CD4-positive, alpha-beta memory T cell (primary cell): ENCODE data around the gene HLA-DRB5. TPM values are rescaled to one million over a fixed set of nuclear protein-coding genes. Genes with fewer than 3 reads are reported as not detected.
"Not testable (repeated sequence)": the region's sequence is repeated elsewhere in the genome, so short reads cannot be mapped to it uniquely, and the experiment has no call there.

Experiments used
- CTCF ChIA-PET: fragments of 350-600 bp; sonication (Branson Sonifier 250); formaldehyde crosslinking; loops from one replicate; lab custom pipeline; 2021; ENCODE audit warnings: inconsistent platforms; ENCODE audit not compliant: partially characterized antibody; lab: Charles Lee
- POLR2A ChIA-PET: fragments of 350-600 bp; sonication (Branson Sonifier 250); formaldehyde crosslinking; loops from one replicate; lab custom pipeline; 2021; ENCODE audit not compliant: partially characterized antibody; lab: Charles Lee
- DNase-seq, 5 donors: peaks; one replicate each; pipeline versions ENCODE4 v3.0.0 to v3.0.0-alpha.2; 2020 to 2022; ENCODE audit warnings: mixed read lengths in 1 of 5
- H3K27ac ChIP-seq: one replicate; pipeline ENCODE4 v1.7.0; 2013; ENCODE audit warnings: low read depth, low read length
- H3K27me3 ChIP-seq: 2 replicates; pipeline ENCODE4 v1.7.0; 2013; ENCODE audit warnings: mild to moderate bottlenecking, low read length, moderate library complexity; ENCODE audit not compliant: insufficient read depth
- H3K36me3 ChIP-seq: 2 replicates; pipeline ENCODE4 v1.7.0; 2013; ENCODE audit warnings: mild to moderate bottlenecking, low read length, moderate library complexity; ENCODE audit not compliant: insufficient read depth
- H3K4me1 ChIP-seq: 2 replicates; pipeline ENCODE4 v1.7.0; 2013; ENCODE audit warnings: mild to moderate bottlenecking, low read length, moderate library complexity; ENCODE audit not compliant: insufficient read depth
- H3K4me3 ChIP-seq, 2 donors: one replicate each; pipeline ENCODE4 v1.7.0; 2013; ENCODE audit warnings: low read length in 2 of 2, mild to moderate bottlenecking in 1 of 2
- H3K9me3 ChIP-seq, 2 donors: one replicate each; pipeline ENCODE4 v1.7.0; 2013; ENCODE audit warnings: low read length in 2 of 2, control low read depth in 1 of 2; ENCODE audit not compliant: control insufficient read depth in 1 of 2
- H3K27ac Mint-ChIP-seq, 7 donors: one replicate each; pipeline ENCODE4 v1.8.0; 2020 to 2021; ENCODE audit warnings: mixed read lengths in 7 of 7, mild to moderate bottlenecking in 6 of 7, inconsistent platforms in 3 of 7, moderate library complexity in 3 of 7
- H3K27me3 Mint-ChIP-seq, 2 donors: one replicate each; pipeline ENCODE4 v1.8.0; 2020 to 2021; ENCODE audit warnings: mixed read lengths in 2 of 2
- H3K36me3 Mint-ChIP-seq, 2 donors: one replicate each; pipeline ENCODE4 v1.8.0; 2020 to 2021; ENCODE audit warnings: mixed read lengths in 2 of 2, inconsistent platforms in 1 of 2, mild to moderate bottlenecking in 1 of 2
- H3K4me1 Mint-ChIP-seq, 4 donors: one replicate each; pipeline ENCODE4 v1.8.0; 2020 to 2021; ENCODE audit warnings: mixed read lengths in 4 of 4, mild to moderate bottlenecking in 1 of 4
- H3K4me3 Mint-ChIP-seq, 8 donors: one replicate each; pipeline ENCODE4 v1.8.0; 2020 to 2021; ENCODE audit warnings: mixed read lengths in 8 of 8, mild to moderate bottlenecking in 7 of 8, moderate library complexity in 6 of 8, inconsistent platforms in 3 of 8
- H3K9me3 Mint-ChIP-seq, 8 donors: one replicate each; pipeline ENCODE4 v1.8.0; 2020 to 2021; ENCODE audit warnings: mixed read lengths in 8 of 8, mild to moderate bottlenecking in 5 of 8, inconsistent platforms in 3 of 8, moderate library complexity in 1 of 8
- intact Hi-C: fragments of 100-400 bp; cut with micrococcal nuclease; formaldehyde crosslinking; loops from one replicate; pipeline ENCODE4 v1.15.1; 2023
- polyA plus RNA-seq, 2 donors: library from polyadenylated mRNA; unstranded; fragments of 300-500 nt; fragmentation: Illumina TruSeq; gene quantifications; one replicate each; pipeline ENCODE4 v1.2.3, GENCODE V29; 2021
- total RNA-seq, 2 experiments: library from RNA; stranded (reverse); gene quantifications; one replicate each; pipeline ENCODE4 v1.2.3, GENCODE V29; 2021

Gene HLA-DRB5
- total and polyA plus RNA-seq, 4 experiments from 2014 or later: 0.46 to 14.2 (median 1.4) TPM

- Mint-ChIP-seq H3K27ac (no peak overlapping the region), H3K4me1 (no peaks in the 10 kb centered on the region), H3K36me3 (no peaks in the 10 kb centered on the region), H3K4me3 (no peak overlapping the region), H3K9me3 (peaks cover 0 to 18% (median 0%) of the 10 kb centered on the region in 8 donors), H3K27me3 (peaks cover 1 to 2% of the 10 kb centered on the region in 2 donors)
- CTCF ChIA-PET: no interaction called here
- POLR2A ChIA-PET: no interaction called here
- H3K4me1 ChIP-seq: no peaks in the 10 kb centered on the region
- H3K4me3 ChIP-seq: no peak overlapping the region
- no peak overlapping the region for H3K27ac ChIP-seq
- intact Hi-C loops: no loop called here
- H3K36me3 ChIP-seq: no peaks in the 10 kb centered on the region
- H3K9me3 ChIP-seq: no peaks in the 10 kb centered on the region
- DNase-seq: no peak
- H3K27me3 ChIP-seq: no peaks in the 10 kb centered on the region
These were observed 9.8 kb upstream of the HLA-DRB5 start for GRCh38 chr6:32539839-32540238.

- not testable (repeated sequence) for H3K4me3 Mint-ChIP-seq
These were observed 325 bp upstream of the HLA-DRB5 start for GRCh38 chr6:32530431-32530793.

GRCh38 chr6:32522302-32523047, 7.6 kb downstream of the HLA-DRB5 start:
- H3K9me3 ChIP-seq: no peaks in the 10 kb centered on the region
- no peak overlapping the region for H3K4me3 ChIP-seq
- no peaks in the 10 kb centered on the region for H3K27me3 ChIP-seq
- POLR2A ChIA-PET: interaction anchor here (1.2 kb wide), 1 partner anchor 36 kb away, joined by 3 read pairs; no protein-coding TSS in a partner anchor
- H3K27ac Mint-ChIP-seq: peak overlapping the region in 2 of 7 donors; percentile 5 to 57
- H3K36me3 Mint-ChIP-seq: no peaks in the 10 kb centered on the region
- intact Hi-C loops: no loop called here
- peaks cover 0 to 2% (median 0%) of the 10 kb centered on the region in 8 donors for H3K9me3 Mint-ChIP-seq
- no peak for DNase-seq
- CTCF ChIA-PET: interaction anchor here (0.6 to 0.7 kb wide), 2 partner anchors 36 to 76 kb away, joined by 3 to 6 read pairs; no protein-coding TSS in a partner anchor
- no peaks in the 10 kb centered on the region for H3K4me1 ChIP-seq
- no peaks in the 10 kb centered on the region for H3K27me3 Mint-ChIP-seq
- no peak overlapping the region for H3K27ac ChIP-seq
- peak overlapping the region in 1 of 8 donors; percentile 22 for H3K4me3 Mint-ChIP-seq
- H3K36me3 ChIP-seq: no peaks in the 10 kb centered on the region
- peaks cover 0 to 4% (median 0%) of the 10 kb centered on the region in 4 donors for H3K4me1 Mint-ChIP-seq

More at GRCh38 chr6:32530431-32530793, 325 bp upstream of the HLA-DRB5 start:
- H3K36me3 ChIP-seq, H3K9me3 ChIP-seq, CTCF ChIA-PET, H3K4me3 ChIP-seq, H3K27ac Mint-ChIP-seq, H3K27me3 Mint-ChIP-seq, intact Hi-C loops, H3K9me3 Mint-ChIP-seq, H3K36me3 Mint-ChIP-seq, POLR2A ChIA-PET, DNase-seq, H3K4me1 ChIP-seq, H3K27ac ChIP-seq, H3K27me3 ChIP-seq: not testable (repeated sequence)
- H3K4me1 Mint-ChIP-seq: peaks cover 0 to 10% (median under 1%) of the 10 kb centered on the region in 4 donors

- DNase-seq: no peak
- CTCF ChIA-PET: no interaction called here
- Histone ChIP-seq H3K27me3 (no peaks in the 10 kb centered on the region), H3K4me1 (no peaks in the 10 kb centered on the region), H3K9me3 (no peaks in the 10 kb centered on the region), H3K36me3 (no peaks in the 10 kb centered on the region), H3K27ac (no peak overlapping the region), H3K4me3 (no peak overlapping the region)
- Mint-ChIP-seq H3K27ac (no peak overlapping the region), H3K36me3 (no peaks in the 10 kb centered on the region), H3K27me3 (no peaks in the 10 kb centered on the region), H3K4me1 (no peaks in the 10 kb centered on the region), H3K4me3 (no peak overlapping the region), H3K9me3 (peaks cover 0 to 2% (median 0%) of the 10 kb centered on the region in 8 donors)
- intact Hi-C loops: no loop called here
- POLR2A ChIA-PET: no interaction called here
These were observed 10.2 kb downstream of the HLA-DRB5 start for GRCh38 chr6:32519910-32520258.

GRCh38 chr6:32519118-32519909, 10.8 kb downstream of the HLA-DRB5 start:
- Histone ChIP-seq H3K27ac (no peak overlapping the region), H3K4me1 (no peaks in the 10 kb centered on the region), H3K36me3 (no peaks in the 10 kb centered on the region), H3K4me3 (no peak overlapping the region), H3K27me3 (no peaks in the 10 kb centered on the region), H3K9me3 (no peaks in the 10 kb centered on the region)
- Mint-ChIP-seq H3K4me3 (no peak overlapping the region), H3K27ac (no peak overlapping the region), H3K27me3 (no peaks in the 10 kb centered on the region), H3K4me1 (no peaks in the 10 kb centered on the region), H3K36me3 (no peaks in the 10 kb centered on the region), H3K9me3 (peaks cover 0 to 2% (median 0%) of the 10 kb centered on the region in 8 donors)
- CTCF ChIA-PET: no interaction called here
- DNase-seq: no peak
- POLR2A ChIA-PET: no interaction called here
- intact Hi-C loops: no loop called here

- Histone ChIP-seq H3K27me3 (no peaks in the 10 kb centered on the region), H3K4me3 (no peak overlapping the region), H3K36me3 (no peaks in the 10 kb centered on the region), H3K27ac (no peak overlapping the region), H3K9me3 (no peaks in the 10 kb centered on the region), H3K4me1 (no peaks in the 10 kb centered on the region)
- no peak for DNase-seq
- intact Hi-C loops: no loop called here
- Mint-ChIP-seq H3K27ac (no peak overlapping the region), H3K36me3 (no peaks in the 10 kb centered on the region), H3K4me3 (no peak overlapping the region), H3K4me1 (no peaks in the 10 kb centered on the region), H3K9me3 (peaks cover 0 to 2% (median 0%) of the 10 kb centered on the region in 8 donors), H3K27me3 (no peaks in the 10 kb centered on the region)
- ChIA-PET CTCF (no interaction called here), POLR2A (no interaction called here)
These were observed 12.2 kb downstream of the HLA-DRB5 start for GRCh38 chr6:32517654-32518445.

- no peaks in the 10 kb centered on the region for H3K9me3 ChIP-seq
- no peaks in the 10 kb centered on the region for H3K27me3 ChIP-seq
- Mint-ChIP-seq H3K27ac (no peak overlapping the region), H3K36me3 (no peaks in the 10 kb centered on the region), H3K4me1 (peaks cover 0 to 2% (median 0%) of the 10 kb centered on the region in 4 donors), H3K27me3 (peaks cover 0 to 2% of the 10 kb centered on the region in 2 donors), H3K4me3 (no peak overlapping the region), H3K9me3 (no peaks in the 10 kb centered on the region)
- H3K27ac ChIP-seq: no peak overlapping the region
- no peak for DNase-seq
- no peak overlapping the region for H3K4me3 ChIP-seq
- ChIA-PET CTCF (no interaction called here), POLR2A (no interaction called here)
- H3K36me3 ChIP-seq: no peaks in the 10 kb centered on the region
- intact Hi-C loops: no loop called here
- H3K4me1 ChIP-seq: no peaks in the 10 kb centered on the region
These were observed 29.1 kb downstream of the HLA-DRB5 start for GRCh38 chr6:32501016-32501415.
